SK-N-DZ (cell line): Measurements from ENCODE around the gene HSPD1.
"Not testable (repeated sequence)": the region's sequence is repeated elsewhere in the genome, so short reads cannot be mapped to it uniquely, and the experiment has no call there.

Source experiments
- DNase-seq: peaks from one replicate; pipeline ENCODE4 v3.0.0-alpha.2; 2015; ENCODE audit warnings: low spot score

HSPD1 gene

GRCh38 chr2:197497326-197497725 lies 2.3 kb downstream of the HSPD1 start:
- no peak for DNase-seq

- DNase-seq: no peak
Observed at GRCh38 chr2:197496695-197497094, 2.9 kb downstream of the HSPD1 start.

GRCh38 chr2:197495433-197496134 lies 4.1 kb downstream of the HSPD1 start:
- no peak for DNase-seq

GRCh38 chr2:197487385-197487784 lies 12.3 kb downstream of the HSPD1 start:
- no peak for DNase-seq

- no peak for DNase-seq
Observed at GRCh38 chr2:197486175-197486574, 13.5 kb downstream of the HSPD1 start.

- DNase-seq: not testable (repeated sequence)
Observed at GRCh38 chr2:197484248-197484647, 15.4 kb downstream of the HSPD1 start.

- DNase-seq: no peak
Observed at GRCh38 chr2:197480165-197481036, 19.2 kb downstream of the HSPD1 start.

GRCh38 chr2:197477797-197478196 lies 21.8 kb downstream of the HSPD1 start:
- DNase-seq: no peak

GRCh38 chr2:197472166-197472565 lies 27.5 kb downstream of the HSPD1 start:
- no peak for DNase-seq

GRCh38 chr2:197464175-197464574 lies 35.5 kb downstream of the HSPD1 start:
- DNase-seq: no peak

- no peak for DNase-seq
Observed at GRCh38 chr2:197461057-197461456, 38.6 kb downstream of the HSPD1 start.

GRCh38 chr2:197460649-197461048 lies 39.0 kb downstream of the HSPD1 start:
- no peak for DNase-seq

GRCh38 chr2:197455428-197455827 lies 44.2 kb downstream of the HSPD1 start:
- no peak for DNase-seq

GRCh38 chr2:197454923-197455322 lies 44.7 kb downstream of the HSPD1 start:
- no peak for DNase-seq

GRCh38 chr2:197453914-197454398 lies 45.7 kb downstream of the HSPD1 start:
- DNase-seq: no peak

- peak; percentile 100 for DNase-seq
Observed at GRCh38 chr2:197453123-197453913, 46.3 kb downstream of the HSPD1 start, which contains the start of gene COQ10B. Gene COQ10B, plus strand, starts transcription at chr2:197453552. Its CDS starts 9 bp downstream, at chr2:197453561.

- DNase-seq: no peak
Observed at GRCh38 chr2:197452754-197453122, 46.9 kb downstream of the HSPD1 start.

- DNase-seq: peak; percentile 50
Observed at GRCh38 chr2:197450935-197451358, 48.7 kb downstream of the HSPD1 start.

GRCh38 chr2:197450465-197450864 lies 49.2 kb downstream of the HSPD1 start:
- DNase-seq: no peak

- no peak for DNase-seq
Observed at GRCh38 chr2:197446844-197447243, 52.8 kb downstream of the HSPD1 start.

- no peak for DNase-seq
Observed at GRCh38 chr2:197445746-197446145, 53.9 kb downstream of the HSPD1 start.

- DNase-seq: no peak
Observed at GRCh38 chr2:197442857-197443256, 56.8 kb downstream of the HSPD1 start.
